GM21367 (cell line): ENCODE measurements around the gene MFAP4.

ENCODE experiments used
- ATAC-seq: cut with Tn5 transposase; IDR thresholded peaks from one replicate; pipeline ENCODE4 v1.9.1; 2021; ENCODE audit not compliant: unreplicated experiment

Gene MFAP4

DNA sequence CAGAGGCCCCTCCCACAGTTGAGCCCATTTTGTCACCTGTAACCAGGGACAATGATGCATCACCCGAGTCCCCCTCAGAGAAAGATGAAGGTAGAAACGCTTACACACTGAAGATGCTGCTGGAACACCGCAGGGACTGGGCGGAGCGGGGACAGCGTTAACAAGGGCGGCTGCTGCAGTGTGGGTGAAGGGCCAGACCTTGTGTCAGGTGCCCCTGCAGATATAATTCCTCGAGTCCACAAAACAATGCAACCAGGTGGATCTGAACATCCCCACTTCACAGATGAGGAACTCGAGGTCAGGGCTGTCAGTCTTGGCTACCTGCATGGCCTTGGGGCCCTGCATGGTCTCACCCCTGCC is 15.0 kb downstream of the MFAP4 start:
- no peak for ATAC-seq

DNA sequence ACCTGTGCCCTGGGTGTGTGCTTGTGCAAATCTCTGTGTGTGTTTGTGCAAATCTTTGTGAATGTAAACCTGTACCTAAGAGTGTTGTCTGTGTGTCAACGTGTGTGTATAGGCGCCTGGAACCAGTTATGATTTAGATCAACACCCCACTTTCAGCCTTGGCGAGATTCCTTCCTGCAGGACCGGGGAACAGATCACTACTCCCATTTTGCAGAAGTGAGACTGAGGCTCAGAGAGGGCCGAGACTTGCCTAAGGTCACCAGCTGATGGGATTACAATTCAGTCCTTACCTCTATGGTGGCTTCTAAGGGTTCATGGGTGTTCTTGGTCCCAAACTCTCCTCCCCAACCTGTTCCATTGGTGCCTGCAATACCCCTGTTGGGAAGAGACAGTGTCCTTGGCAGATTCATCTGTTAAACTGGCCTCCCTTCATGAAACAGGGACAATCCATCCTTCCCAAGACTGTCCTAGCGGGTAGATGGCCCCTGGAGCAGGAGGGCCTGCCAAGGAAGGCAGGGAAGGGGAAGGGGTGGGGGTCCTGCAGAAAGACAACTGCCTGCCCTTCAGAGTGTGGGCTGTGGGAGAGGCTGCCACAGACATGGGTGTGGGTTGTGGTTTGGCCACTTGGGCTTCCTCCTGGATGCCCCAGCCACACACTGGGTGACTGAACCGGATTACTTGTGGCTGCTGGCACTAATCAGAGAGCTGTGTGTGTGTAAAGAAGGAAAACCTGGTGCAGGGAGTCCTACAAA is 15.6 kb downstream of the MFAP4 start:
- ATAC-seq: no peak

DNA sequence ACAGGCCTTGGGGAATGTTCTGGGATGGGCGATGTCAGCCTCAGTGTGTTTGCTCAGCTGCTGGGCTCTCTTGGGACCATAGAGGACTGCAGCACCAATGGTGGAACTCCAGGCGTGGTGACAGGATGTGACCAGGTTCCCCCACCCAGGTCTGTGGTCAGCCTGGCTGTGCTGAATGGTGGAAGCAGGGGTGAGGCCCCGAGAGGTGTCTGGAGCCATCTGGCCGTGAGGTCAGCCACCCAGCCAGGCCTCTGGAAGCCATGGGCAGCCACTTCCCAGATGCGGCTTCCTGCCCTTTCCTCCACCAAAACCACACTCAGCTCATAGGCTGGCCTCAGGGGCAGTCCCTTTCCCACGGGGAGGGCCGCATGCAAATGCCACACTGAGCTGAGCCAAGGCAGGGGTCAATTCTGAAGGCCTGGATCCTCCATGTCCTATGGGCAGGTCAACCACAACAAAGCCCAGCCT is 16.5 kb downstream of the MFAP4 start:
- ATAC-seq: no peak

DNA sequence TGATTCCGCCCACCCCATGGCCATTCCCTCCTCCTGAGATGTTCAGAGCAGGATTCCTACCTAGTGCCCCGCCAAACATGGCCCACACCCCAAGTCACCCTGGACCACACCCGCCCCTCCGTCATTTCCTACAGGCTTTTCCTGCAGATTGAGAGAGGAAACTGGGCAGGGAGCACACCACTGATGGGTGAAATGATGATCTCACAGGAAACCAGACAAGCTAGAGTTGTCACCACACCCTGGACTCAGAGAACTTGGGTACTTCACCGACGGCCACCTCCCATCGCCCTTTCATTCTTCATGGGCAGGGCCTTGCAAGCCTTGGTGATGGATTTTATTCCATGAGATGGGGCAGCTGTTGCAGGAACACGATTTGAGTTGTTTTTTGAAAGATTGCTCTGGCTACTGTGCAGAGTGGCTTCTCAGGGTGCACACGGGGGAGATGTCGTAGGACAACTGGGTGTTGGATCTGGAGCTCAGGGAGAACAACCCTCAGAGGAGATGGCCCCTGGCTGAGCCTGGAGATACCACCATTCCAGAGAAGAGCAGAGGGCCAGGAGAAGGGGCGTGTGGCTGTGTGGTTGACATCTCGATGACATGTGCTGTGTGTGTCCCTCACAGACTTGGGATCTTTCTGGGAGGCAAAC is 17.0 kb downstream of the MFAP4 start:
- ATAC-seq: no peak

DNA sequence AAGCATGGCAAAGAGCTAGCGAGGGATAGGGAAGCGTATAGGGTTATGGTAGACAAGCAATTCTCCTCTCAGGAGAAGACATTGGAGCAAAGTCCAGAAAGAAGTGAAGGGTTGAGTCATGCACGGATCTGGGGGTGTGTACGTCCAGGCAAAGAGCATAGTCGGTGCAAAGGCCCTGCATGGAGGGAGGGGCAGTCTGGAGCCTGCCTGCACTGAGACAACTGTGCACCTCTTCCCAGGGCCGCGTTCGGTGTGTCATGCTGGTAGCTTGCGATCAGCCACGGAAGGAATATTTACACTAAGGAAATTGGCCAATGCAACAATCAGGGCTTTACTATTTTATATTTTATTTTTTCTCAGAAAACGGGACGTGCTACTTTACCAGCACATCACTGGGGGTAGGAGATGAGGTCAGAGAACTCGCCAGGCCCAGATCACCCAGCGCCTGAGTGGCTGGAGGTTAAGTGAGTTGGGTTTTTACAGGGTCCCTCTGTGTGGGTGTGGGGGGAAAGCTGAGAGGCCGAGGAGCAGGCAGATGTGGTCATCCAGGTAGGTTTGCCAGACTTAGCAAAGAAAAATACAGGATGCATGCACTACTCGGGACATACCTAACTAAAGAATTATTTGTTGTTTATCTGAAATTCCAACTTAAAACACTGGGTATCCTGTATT is 17.7 kb downstream of the MFAP4 start:
- no peak for ATAC-seq

DNA sequence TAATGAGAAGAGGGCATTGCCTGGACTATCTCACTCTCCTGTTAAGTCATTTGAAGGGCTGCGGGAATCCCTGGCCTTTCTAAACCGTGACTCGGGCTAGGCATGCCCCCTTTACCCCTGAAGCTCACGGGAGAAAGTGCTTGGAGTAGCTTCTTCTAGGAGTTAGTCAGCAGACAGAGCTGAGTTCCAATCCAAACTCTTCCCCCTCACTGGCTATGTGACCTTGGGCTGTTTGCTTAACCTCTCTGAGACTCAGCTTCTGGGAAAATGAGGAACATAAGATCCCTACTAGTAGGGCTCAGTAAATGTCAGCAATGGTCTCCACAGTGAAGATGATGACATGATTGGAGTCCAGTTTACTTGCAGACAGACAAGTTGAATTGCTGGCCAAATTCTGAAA is 18.8 kb downstream of the MFAP4 start:
- no peak for ATAC-seq

DNA sequence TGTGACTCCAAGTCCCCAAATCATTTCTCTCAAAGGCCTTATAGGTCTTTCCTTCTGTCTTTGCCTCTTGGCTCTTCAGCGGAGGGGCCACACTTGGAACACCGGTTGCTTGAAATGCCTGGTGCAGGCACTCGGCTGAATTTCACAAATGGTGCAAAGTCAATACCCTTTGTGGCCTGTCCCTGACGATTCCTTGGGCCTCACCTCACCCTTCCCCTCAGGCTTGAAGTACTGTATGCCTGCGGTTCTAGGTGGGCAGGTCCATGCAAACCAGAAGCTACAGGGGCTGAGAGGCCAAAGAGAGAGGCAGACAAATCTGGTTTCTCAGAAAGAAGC is 20.4 kb downstream of the MFAP4 start:
- no peak for ATAC-seq

DNA sequence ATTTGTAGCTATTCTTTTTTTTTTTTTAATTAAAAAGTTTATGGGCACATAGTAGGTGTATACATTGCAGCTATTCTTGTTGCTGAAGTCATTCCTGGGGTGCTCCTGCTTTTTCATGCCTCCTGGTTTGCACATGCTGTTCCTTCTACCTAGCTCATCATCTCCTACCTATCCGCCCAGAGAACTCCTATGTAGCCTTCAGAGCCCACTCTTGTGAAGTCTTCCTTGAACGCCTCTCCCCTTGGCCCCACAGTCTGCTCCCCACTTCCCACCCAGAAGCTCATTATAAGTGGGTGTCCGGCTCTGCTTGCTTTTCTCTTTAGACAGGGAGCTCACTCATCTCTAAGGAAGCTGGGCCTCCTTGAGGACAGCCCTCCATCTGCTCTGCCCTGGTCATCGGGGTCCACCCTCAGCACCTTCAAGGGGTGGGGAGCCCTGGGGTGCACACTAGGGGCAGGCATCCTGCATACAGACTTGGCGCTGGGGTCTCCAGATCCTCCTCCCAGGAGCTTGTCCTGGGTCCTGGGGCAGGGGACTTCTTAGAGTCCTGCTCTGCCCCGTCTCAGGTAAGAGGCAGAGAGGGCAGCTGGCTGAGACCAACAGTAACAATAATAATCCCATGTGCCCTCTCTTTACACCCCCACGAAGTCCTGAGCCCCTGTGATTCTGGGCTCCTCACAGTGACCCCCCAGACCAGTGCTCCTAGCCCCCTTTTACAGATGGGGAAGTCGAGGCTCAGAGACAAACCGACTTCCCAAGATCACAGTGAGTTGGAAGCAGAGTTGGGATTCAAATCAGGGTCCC is 21.0 kb downstream of the MFAP4 start:
- no peak for ATAC-seq

DNA sequence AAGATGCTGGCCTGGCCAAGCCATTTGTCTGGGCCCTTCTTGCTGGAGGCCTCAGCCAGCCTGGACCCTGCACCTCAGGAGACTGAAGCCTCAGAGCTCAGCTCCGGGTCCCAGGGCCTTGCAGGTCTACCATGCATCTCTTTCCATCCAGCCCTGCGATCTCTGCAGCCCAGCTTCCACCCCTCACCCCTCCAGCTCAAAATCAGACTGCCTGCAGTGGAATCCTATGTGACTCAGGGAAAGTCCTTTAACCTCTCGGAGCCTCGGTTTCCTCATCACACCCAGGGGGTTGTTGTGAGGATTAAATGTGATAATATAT is 21.5 kb downstream of the MFAP4 start:
- no peak for ATAC-seq

DNA sequence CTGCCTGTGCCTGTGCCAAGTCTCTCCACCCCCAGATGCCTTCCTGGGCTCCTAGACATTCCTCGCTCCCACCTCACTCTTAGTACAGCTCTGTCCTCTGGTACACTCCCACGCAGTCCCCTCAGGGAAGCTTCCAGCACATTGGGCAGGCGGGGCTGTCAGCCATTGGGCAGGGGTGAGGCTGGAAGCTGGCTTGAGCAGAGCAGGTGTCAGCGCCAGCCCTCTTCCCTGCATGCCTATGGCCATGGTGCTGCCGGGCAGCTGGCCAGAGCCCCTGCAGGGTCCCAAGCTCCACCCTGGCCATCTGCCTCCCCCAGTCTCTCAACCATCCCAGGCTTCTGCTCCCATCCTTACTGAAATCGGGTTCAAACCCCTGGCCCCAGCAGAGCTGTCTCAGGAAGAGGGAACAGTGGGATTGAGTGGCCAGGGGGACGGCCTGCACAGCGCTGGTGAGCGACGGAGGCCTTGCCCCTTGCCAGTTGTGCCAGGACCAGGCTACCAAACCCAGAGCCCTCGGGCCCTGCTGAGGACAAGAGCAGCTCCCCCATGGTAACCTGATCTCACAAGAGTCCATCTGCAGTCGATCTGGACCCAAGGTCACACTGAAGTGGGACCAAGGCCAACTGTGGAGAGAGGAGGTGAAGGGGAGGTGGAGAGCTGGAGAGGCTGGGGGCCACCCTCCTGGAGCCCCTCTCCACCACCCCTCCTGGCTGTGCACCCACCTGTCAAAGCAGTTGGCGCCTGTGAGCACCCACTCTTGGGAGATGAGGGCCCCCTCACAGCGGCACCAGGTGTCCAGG is 22.1 kb downstream of the MFAP4 start:
- ATAC-seq: no peak

DNA sequence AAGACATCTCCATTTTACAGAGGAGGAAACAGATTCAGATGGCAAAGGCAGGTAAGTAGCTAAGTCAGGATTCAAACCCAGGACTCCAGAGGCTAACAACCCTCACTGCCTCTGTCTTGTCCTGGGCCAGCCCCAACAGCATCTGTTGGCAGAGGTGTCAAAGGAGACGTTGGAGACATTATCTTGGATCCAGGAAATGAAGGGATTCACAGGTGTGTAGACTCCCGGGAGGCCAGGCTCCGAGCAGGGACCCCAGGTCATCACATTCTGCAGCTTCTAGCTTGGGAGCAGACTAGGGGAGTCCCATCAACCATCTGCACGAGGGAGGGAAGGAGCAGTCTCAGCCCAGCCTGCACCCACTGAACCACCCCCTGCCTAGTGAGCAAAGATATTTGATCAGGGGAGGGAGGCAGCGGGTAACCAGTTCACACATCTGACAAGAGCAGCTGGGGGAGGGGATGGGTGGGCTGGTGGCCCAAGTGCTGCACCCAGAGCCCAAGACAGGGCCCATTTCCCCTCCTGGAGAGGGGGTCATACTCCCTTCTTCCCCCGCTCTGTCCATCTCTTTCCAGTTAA is 23.4 kb downstream of the MFAP4 start:
- ATAC-seq: no peak

DNA sequence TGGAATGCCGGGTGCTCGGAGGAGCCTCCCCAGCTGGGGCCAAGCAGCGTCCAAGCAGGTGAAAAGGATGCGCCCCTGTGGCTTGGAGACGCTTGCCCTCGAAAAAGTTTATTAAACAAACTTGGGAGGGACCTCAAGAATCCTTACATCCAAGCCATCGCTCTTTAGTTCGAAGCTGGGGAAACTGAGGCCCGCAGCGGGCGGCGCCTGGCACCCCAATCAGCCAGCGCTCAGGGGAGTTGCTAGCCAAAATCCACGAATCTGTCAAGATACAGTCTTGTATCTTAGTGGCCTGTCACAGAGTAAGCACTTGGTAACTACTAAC is 23.9 kb downstream of the MFAP4 start:
- ATAC-seq: no peak

DNA sequence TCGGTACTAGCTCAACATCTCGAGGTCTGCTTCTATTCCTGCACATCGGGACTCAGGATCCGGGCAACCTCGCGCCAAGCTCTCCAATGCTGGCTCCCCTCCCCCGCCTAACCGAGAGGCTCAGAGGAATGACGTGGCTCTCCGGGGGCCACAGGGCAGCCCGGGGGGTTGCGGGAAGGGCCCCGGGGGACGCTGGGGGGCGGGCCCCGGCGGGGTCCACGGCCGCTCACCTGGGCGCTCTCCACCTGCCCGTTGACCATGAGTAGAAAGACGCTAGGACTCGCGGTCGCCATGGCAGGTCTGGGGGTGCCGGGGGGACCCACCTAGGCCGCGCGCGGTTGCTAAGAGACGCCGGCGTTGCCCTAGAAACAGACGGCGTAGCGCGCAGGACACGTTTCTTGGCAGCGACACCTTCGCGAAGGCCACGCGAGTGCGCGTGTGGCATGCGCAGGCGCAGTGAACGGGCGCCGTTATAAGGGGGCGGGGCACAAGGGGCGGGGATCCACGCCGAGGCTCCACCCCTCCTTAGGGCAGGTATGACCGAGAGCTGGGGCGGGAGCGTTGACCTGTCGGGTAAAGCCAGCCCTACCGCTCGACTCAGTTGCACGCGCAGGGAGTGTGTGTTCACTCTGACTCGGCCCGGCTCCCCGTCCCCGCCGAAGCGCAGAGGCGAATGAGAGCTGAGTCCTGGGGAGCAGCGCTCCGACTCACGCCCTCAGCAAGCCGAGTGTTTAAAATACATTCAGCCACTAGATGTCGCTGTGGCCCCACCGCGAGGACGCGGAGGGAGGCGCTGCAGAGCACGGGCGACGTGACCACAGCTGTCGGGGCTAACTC is 24.5 kb downstream of the MFAP4 start, which contains the start of gene B9D1:
TSS of gene B9D1 (minus strand) at position 447 of the 837 bp plus-strand sequence. CDS start at position 293, 154 bp downstream.
- peak; percentile 62 for ATAC-seq

DNA sequence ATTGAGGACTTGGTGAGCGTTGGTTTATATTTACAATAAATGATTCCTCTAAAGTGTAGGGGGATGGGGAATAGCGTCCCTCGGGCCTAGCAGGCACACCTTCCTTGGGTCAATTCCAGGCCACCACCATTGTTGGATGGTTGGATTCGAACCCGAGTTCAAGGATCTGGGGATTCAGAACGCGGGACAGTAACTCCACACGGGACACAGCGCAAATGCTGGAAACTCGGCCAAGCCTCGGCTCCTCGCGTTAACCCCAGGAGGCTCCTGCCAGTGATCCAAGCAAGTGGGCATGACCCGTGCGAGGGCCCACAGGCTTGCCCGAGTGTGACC is 25.1 kb downstream of the MFAP4 start:
- no peak for ATAC-seq

DNA sequence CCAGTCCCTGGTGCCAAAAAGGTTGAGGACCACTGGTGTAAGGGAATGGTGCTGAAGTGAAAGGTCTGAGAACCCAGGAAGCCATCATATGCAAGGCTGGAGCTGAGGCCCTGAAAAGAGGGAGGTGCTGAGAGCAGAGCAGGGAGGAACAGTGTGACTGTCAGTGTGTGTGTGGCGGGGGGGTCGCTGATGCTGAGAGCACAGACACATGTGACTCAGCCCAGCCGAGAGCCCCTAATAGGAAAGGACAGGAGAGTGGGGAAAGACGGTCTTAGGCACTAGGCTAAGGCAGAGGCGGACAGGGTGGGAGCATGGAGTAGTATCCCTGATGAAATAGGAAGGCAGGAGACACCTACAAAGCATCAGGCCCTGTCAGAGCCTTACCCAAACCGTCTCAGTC is 25.7 kb downstream of the MFAP4 start:
- ATAC-seq: no peak

DNA sequence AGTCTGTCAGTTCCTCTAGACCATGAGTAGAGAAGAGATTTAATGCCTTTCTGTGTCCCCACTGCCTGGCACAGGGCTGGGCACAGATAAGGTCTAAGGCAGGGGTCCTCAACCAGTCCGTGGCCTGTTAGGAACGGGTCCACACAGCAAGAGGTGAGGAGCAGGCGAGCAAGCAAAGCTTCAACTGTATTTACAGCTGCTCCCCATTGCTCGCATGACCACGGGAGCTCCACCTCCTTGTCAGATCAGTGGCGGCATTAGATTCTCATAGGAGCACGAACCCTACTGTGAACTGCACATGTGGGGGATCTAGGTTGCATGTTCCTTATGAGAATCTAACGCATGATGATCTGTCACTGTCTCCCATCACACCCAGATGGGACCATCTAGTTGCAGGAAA is 26.2 kb downstream of the MFAP4 start:
- ATAC-seq: no peak

DNA sequence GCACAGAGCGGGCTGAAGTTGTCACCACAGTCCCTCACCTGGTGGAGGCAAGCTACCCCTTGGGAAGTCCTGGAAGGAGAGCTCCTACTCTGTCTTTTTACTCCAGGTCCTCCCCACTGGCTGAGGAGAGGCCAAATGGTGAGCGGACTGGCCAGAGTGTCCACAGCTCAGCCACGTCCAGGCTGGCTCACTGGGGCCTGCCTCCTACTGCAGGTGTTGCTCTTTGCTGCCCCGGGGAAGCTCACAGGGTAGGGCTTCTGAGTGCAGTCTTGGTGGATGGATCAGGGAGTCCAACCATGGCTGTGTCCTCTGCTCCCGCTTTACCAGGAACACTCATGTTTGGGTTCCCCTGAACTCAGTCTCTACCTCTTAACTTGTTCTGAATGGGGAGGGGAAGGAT is 27.1 kb downstream of the MFAP4 start:
- ATAC-seq: no peak

DNA sequence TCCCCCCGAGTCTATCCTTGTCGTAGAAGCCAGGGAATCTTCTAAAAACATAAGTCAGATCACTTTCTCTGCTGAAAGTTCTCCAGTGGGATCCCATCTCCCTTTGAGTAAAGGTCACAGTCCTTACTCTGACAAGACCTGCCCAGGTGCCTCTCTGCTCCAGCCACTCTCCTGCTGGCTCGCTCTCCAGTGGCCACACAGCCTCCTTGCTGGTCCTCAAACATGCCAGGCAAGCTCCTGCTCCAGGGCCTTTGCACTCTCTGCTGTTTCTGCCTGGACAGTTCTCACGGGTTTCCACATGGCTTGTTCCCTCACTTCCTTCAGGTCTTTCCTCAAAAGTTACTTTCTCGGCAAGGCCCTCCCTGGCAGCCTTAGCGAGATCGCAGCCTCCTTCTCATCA is 27.8 kb downstream of the MFAP4 start:
- ATAC-seq: no peak

DNA sequence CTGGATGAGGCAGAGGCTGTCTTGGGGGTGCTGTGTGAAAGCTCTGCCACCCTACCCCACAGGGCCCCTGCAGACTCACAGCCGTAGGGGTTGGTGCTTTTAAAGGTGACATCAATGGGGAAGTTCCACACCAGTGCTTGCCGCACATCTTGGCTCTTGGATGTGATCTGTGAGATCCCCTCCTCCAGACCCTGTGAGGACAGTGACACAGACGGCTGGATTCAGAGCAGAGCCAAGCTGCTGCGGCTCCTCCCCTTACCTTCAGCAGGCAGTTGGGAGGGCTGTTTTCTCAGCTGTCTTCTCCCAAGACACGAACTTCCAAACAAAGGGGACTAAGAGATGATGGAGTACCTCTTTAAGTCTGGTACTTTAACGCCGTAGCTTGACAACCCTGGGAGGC is 29.2 kb downstream of the MFAP4 start:
- ATAC-seq: no peak

DNA sequence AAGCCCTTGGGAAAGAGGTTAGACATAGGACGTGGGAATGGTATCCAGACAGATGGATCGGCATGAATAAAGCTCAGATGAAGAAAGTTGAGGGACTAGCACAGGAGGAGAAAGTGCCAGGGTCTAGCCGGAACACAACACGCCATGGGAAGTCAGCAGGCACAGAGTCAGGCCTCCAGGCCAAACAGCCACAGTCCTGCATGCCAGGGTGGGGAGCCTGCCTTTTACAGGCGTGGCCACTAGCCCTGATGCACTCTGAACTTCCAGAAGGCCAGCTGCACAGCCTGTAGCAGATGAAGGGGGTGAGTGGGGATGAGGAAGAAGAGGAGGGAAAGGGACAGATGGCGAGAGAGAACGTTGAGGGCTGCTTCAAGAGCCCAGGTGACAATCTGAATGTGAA is 29.6 kb downstream of the MFAP4 start:
- no peak for ATAC-seq
